ENCODE results near the gene KIF26A.

Gene KIF26A

DNA sequence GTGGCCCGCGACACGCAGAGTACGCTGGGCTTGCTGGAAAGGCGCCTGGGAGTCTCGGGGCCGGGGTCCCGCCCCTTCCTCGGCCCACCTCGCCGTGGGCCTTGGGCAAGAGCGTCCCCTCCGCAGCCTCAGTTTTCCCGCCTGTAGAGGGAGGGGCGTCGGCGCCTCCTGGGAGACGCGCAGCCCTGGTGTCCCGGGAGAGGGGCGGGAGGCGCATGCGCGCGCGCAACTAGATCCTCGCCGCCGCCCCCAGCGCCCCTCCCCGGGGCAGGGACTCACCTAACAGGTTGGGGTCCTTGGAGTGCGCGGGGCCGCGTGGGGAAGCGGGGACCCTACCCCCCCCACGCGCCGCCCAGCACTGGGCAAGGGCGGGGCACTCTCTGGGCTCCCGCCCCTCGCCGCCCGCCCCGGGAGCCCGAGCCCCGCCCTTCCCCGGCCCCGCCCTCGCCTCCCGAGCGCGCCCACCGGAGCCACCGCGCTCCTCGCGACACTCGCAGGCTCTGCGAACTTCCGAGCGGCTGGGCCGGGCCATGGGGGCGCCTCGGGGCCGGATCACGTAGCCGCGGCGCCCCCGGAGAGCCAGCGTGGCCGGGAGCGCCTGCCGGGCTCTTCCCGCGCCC, at the start of gene KIF26A:
KIF26A (plus strand) TSS at position 490 of the 620 bp plus-strand sequence. CDS start 136 bp downstream, outside the sequence.
- FAIRE-seq (no peak), DNase-seq (ENCODE audit: extremely low spot score, insufficient read length, low read depth) (no peak)

GRCh38 chr14:104090071-104090748, 48.2 kb upstream of the KIF26A start:
- no peak for FAIRE-seq
- no peak for DNase-seq (ENCODE audit: extremely low spot score, insufficient read length, low read depth)

- no peak for DNase-seq (ENCODE audit: extremely low spot score, insufficient read length, low read depth)
- FAIRE-seq: no peak
Observed at GRCh38 chr14:104091061-104091926, 47.1 kb upstream of the KIF26A start.

DNA sequence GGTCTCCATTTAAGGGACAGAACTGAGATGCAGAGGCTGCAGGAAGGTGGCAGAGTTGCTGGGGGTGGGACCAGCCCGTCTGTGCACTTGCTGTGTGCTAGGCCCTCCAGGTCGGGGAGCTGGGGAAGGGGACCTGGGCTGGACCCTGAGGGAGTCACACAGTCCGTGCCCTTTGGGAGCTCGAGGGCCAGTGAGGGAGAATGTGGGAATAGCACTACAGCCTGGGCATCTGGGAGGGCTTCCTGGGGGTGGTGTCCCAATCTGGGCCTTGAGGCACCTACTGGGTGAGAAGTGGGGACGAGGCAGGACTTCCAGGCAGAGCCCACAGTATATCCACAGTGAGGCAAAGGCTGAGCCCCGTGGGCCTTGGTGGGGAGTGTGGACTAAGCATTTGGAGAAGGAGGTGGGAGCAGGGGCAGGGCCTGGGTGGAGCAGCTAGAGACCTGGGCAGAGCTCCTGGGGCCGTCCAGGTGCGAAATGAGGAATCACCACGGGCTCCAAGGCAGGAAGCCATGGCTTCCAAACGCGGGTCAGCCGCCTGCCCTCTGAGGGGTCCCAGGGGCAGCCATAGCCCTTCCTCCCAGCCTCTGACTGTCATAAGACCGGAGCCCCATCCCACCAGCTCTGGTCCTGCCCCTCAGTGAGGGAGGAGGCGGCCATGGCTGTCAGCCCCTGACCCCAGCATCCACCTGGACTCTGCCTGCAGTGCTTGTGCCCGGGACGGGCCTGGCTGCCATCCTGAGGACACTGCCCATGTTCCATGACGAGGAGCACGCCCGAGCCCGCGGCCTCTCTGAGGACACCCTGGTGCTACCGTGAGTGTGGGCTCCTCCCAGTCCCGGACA, 46.2 kb upstream of the KIF26A start:
- FAIRE-seq: no peak

GRCh38 chr14:104092931-104093365, 45.4 kb upstream of the KIF26A start:
- DNase-seq (ENCODE audit: extremely low spot score, insufficient read length, low read depth): no peak
- FAIRE-seq: no peak

More for the DNA sequence above, 46.2 kb upstream of the KIF26A start:
- DNase-seq (ENCODE audit: extremely low spot score, insufficient read length, low read depth): no peak

- no peak for FAIRE-seq
- DNase-seq (ENCODE audit: extremely low spot score, insufficient read length, low read depth): no peak
Observed at GRCh38 chr14:104093366-104094055, 44.9 kb upstream of the KIF26A start.

DNA sequence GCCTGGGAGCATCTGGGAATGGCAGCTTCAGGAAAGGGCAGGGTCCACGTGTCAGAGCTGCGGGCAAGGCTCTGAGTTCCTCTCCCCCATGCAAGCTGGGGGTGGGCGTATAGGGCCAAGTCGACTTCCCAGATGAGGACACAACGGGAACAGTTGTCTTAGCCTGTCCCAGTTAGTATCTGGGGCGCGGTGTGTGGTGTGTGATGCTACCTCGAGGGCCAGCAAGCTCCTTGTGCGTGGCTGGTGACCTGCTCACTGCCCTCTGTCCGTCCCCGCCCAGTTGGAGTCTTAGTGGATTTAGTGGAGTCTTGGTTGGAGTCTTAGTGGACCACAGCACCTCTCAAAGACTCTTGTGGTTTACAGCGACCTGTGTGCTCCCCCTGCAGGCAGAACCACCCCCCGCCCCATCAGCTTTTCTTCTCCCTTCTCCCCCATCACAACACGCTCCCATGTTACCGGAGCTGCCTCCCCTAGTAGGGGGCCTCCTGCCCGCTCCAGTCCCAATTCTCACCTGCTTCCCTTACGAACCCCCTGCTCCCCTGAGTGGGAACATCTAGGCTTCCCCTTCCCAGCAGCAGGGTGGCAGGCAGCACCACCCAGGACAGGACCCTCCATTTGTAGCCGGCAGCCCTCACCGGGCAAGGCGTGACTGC, 44.2 kb upstream of the KIF26A start:
- DNase-seq (ENCODE audit: extremely low spot score, insufficient read length, low read depth) (no peak), FAIRE-seq (no peak)

- FAIRE-seq (no peak), DNase-seq (ENCODE audit: extremely low spot score, insufficient read length, low read depth) (peak; percentile 48)
Observed at GRCh38 chr14:104094709-104095425, 43.5 kb upstream of the KIF26A start.

DNA sequence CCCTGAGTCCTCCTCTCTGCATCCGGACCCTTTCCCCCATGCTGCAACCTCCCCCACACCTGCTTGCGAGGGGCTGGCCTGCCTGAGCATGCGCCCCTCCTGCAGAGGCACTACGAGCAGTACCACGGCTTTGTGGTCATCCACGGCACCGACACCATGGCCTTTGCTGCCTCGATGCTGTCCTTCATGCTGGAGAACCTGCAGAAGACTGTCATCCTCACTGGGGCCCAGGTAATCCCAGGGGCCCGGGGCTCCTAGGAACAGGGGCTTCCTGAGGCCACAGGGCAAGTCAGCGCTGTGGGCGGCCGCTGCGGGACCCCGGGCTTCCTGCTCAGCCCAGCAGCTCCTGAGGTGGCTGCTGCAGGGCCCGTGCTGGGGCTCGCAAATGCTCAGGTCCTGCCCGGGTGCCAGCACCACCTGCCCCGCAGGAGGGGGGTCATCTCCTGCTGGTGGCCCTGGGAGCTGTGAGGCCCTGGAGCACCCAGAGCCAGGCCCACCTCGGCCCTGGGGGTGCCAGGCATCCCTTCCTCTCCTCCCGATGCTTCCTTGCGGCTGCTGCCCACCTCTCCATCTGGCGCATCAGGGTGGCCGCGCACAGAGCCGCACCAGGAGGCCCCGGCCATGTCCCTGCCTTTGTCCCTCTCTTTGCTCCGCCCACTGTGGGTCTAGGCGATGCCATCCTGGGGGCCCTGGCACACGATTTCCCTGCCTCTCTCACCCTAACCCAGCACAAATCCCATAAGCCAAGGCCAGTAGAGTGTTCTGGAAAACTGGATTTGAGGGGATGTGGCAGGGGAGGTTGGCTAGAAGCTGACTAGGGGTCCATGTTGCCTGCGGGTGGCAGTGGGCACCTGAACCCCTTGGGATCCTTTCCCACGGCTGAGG, 42.7 kb upstream of the KIF26A start:
- DNase-seq (ENCODE audit: extremely low spot score, insufficient read length, low read depth) (no peak), FAIRE-seq (no peak)

GRCh38 chr14:104096318-104096717, 42.1 kb upstream of the KIF26A start:
- no peak for FAIRE-seq
- DNase-seq (ENCODE audit: extremely low spot score, insufficient read length, low read depth): no peak

GRCh38 chr14:104096751-104097700, 41.4 kb upstream of the KIF26A start:
- DNase-seq (ENCODE audit: extremely low spot score, insufficient read length, low read depth) (no peak), FAIRE-seq (no peak)

GRCh38 chr14:104098272-104099095, 39.9 kb upstream of the KIF26A start:
- FAIRE-seq (no peak), DNase-seq (ENCODE audit: extremely low spot score, insufficient read length, low read depth) (no peak)

- no peak for FAIRE-seq
Observed at GRCh38 chr14:104099096-104100041, 39.0 kb upstream of the KIF26A start.

More at GRCh38 chr14:104099096-104100041, 39.0 kb upstream of the KIF26A start:
- DNase-seq (ENCODE audit: extremely low spot score, insufficient read length, low read depth): no peak
